ENCODE results near the gene TPP1.

The TPP1 gene

DNA sequence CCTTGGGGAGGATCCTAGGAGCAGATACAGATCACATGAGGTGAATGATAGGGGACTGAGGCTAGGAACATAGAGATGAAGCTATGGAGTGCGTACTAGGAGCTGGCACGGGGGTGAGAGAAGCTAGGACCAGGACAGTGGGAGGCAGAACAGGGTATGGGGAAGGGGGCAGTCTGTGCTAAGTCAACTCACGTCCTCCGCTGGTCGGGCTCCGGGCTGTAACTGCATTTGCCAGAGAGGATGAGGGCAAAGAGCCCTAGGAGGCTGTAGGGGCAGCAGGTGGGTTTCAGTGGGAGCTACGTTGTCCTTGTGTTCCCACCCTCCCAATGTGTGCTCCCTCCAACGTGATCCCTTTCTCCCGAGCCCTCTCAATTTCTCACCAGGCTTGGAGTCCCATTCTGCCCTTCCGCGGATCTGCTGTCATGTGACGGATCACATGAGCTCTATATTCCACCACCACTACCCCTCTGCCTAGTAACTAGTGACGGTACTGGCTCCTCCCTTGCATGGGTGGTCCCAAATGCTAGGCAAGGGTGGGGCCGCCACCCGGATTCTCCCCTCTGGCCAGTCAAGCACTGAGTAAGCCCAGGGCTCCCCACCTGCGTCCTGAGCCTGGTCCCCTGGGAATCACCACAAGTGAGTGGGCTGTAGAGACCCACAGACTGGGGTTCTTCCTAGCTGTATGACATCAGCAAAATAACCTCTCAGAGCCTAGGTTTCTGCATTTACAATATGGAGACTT is at the start of gene TPP1:
Gene TPP1, minus strand, starts transcription at position 419 of the 742 bp plus-strand sequence. Its CDS starts 22 bp downstream, at position 397.
- Histone ChIP-seq H3K9me3 (replicated peaks; ENCODE audit: insufficient read depth, low read length) (no peaks in the 10 kb centered on the region), H3K9ac (ENCODE audit: low read length) (peak within 1 kb of the TSS; percentile 74), H3K36me3 (replicated peaks; ENCODE audit: insufficient read depth, low read length) (no peaks in the 10 kb centered on the region), H3K79me2 (ENCODE audit: low read length) (peaks cover 14% of the 10 kb centered on the region), H3K4me1 (ENCODE audit: low read length) (peaks cover 19% of the 10 kb centered on the region; the same call in 1 of the 2 replicates), H3K4me2 (ENCODE audit: low read depth, low read length) (peak within 1 kb of the TSS; percentile 98), H3K9me2 (replicated peaks; ENCODE audit: insufficient read depth, low read length) (no peaks in the 10 kb centered on the region), H3F3A (ENCODE audit: insufficient read depth, low read length) (no peaks in the 10 kb centered on the region), H4K20me1 (ENCODE audit: insufficient read depth, low read length) (no peaks in the 10 kb centered on the region), H3K27ac (ENCODE audit: low read length) (no peak within 1 kb of the TSS), H3K27me3 (replicated peaks; ENCODE audit: insufficient read depth, low read length) (no peaks in the 10 kb centered on the region), H3K4me3 (ENCODE audit: low read length) (peak within 1 kb of the TSS; percentile 77), H2AFZ (ENCODE audit: low read length) (peak within 1 kb of the TSS; percentile 78)
- TF ChIP-seq EZH2 (optimal IDR thresholded peaks at IDR 0.05; ENCODE audit: low read depth, low read length) (no peak), EZH2phosphoT487 (IDR thresholded peaks at IDR 0.05; ENCODE audit: low read length) (no peak)
- TF ChIP-seq, protein P1, sequence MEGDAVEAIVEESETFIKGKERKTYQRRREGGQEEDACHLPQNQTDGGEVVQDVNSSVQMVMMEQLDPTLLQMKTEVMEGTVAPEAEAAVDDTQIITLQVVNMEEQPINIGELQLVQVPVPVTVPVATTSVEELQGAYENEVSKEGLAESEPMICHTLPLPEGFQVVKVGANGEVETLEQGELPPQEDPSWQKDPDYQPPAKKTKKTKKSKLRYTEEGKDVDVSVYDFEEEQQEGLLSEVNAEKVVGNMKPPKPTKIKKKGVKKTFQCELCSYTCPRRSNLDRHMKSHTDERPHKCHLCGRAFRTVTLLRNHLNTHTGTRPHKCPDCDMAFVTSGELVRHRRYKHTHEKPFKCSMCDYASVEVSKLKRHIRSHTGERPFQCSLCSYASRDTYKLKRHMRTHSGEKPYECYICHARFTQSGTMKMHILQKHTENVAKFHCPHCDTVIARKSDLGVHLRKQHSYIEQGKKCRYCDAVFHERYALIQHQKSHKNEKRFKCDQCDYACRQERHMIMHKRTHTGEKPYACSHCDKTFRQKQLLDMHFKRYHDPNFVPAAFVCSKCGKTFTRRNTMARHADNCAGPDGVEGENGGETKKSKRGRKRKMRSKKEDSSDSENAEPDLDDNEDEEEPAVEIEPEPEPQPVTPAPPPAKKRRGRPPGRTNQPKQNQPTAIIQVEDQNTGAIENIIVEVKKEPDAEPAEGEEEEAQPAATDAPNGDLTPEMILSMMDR (IDR thresholded peaks at IDR 0.05; ENCODE audit: low read length) = no peak
- peak; percentile 89 for DNase-seq

DNA sequence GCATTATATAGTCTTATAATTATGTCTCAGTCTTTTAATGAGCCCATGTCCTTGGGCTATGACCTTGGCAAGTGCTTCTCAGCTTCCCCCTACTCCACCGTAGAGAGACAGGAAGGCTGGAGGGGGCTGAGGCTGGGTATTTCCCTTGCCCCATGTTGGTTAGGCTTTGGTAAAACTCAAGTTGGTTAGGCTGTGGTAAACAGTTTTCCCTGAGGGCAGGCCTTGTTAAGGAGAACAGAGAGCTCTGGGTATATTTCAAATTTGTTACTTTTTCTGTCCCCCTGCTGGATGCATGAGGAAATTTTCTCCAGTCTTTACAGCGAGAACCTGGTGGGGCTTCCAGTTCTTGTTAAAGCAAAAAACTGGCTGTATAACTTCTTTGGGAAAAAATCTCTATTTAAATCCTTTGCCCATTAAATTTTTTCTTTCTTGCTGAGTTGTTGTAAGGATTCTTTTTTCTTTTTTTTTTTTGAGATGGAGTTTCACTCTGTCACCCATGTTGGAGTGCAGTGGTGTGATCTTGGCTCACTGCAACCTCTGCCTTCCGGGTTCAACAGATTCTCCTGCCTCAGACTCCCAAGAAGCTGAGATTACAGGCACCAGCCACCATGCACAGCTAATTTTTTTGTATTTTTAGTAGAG is 48.6 kb upstream of the TPP1 start:
- Histone ChIP-seq H3K27ac (ENCODE audit: low read length) (no peak overlapping the region), H4K20me1 (ENCODE audit: insufficient read depth, low read length) (no peaks in the 10 kb centered on the region), H3K4me1 (ENCODE audit: low read length) (no peaks in the 10 kb centered on the region), H3K9ac (ENCODE audit: low read length) (no peak overlapping the region), H3K4me3 (ENCODE audit: low read length) (no peak overlapping the region), H3F3A (ENCODE audit: insufficient read depth, low read length) (no peaks in the 10 kb centered on the region), H3K9me2 (replicated peaks; ENCODE audit: insufficient read depth, low read length) (no peaks in the 10 kb centered on the region), H3K27me3 (replicated peaks; ENCODE audit: insufficient read depth, low read length) (0 out of 2 replicates have a peak, but pooled peaks cover 4% of the 10 kb centered on the region), H3K36me3 (replicated peaks; ENCODE audit: insufficient read depth, low read length) (no peaks in the 10 kb centered on the region), H3K4me2 (ENCODE audit: low read depth, low read length) (no peak overlapping the region), H3K79me2 (ENCODE audit: low read length) (no peaks in the 10 kb centered on the region), H2AFZ (ENCODE audit: low read length) (no peak overlapping the region), H3K9me3 (replicated peaks; ENCODE audit: insufficient read depth, low read length) (no peaks in the 10 kb centered on the region)
- TF ChIP-seq EZH2phosphoT487 (IDR thresholded peaks at IDR 0.05; ENCODE audit: low read length) = no peak
- TF ChIP-seq, protein P1 (IDR thresholded peaks at IDR 0.05; ENCODE audit: low read length) = peak; percentile 49
- DNase-seq = peak; percentile 47

DNA sequence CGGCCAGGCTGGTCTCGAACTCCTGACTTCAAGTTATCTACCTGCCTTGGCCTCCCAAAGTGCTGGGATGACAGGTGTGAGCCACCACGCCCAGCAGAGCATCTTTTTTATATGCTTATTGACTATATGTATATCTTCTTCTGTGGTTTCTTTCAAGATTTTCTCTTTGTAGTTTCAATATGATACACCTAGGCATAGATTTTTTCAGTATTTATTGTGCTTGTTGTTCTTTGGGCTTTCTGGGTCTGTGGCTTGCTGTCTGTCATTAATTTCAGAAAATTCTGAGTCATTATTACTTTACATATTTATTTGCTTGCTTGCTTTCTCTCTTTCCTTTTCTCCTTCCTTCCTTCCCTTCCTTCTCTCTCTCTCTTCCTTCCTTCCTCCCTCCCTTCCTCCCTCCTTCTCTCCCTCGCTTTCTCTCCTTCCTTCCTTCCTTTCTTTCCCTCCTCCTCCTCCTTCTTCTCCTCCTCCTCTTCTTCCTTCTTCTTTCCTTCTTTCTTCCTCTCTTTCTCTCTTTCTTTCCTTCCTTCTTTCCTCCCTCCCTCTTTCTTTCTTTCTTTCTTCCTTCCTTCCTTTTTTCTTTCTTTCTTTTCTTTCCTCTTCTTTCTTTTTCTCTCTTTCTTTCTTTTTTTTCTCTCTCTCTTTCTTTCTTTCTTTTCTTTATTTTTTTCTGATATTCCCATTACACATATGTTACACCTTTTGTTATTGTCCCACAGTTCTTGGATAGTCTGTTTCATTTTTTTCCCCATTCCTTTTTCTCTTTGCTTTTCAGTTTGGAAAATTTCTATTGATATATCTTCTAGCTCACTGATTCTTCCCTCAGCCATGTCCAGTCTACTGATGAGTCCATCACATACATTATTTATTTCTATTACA is 47.3 kb upstream of the TPP1 start:
- Histone ChIP-seq H4K20me1 (ENCODE audit: insufficient read depth, low read length) (no peaks in the 10 kb centered on the region), H3K9ac (ENCODE audit: low read length) (no peak overlapping the region), H2AFZ (ENCODE audit: low read length) (no peak overlapping the region), H3K36me3 (replicated peaks; ENCODE audit: insufficient read depth, low read length) (no peaks in the 10 kb centered on the region), H3K9me3 (replicated peaks; ENCODE audit: insufficient read depth, low read length) (no peaks in the 10 kb centered on the region), H3K4me1 (ENCODE audit: low read length) (no peaks in the 10 kb centered on the region), H3K4me3 (ENCODE audit: low read length) (no peak overlapping the region), H3F3A (ENCODE audit: insufficient read depth, low read length) (no peaks in the 10 kb centered on the region), H3K27me3 (replicated peaks; ENCODE audit: insufficient read depth, low read length) (0 out of 2 replicates have a peak, but pooled peaks cover 4% of the 10 kb centered on the region), H3K27ac (ENCODE audit: low read length) (no peak overlapping the region), H3K79me2 (ENCODE audit: low read length) (no peaks in the 10 kb centered on the region), H3K4me2 (ENCODE audit: low read depth, low read length) (no peak overlapping the region), H3K9me2 (replicated peaks; ENCODE audit: insufficient read depth, low read length) (no peaks in the 10 kb centered on the region)
- TF ChIP-seq, protein P1 (IDR thresholded peaks at IDR 0.05; ENCODE audit: low read length) = no peak
- TF ChIP-seq EZH2phosphoT487 (IDR thresholded peaks at IDR 0.05; ENCODE audit: low read length) (no peak), EZH2 (optimal IDR thresholded peaks at IDR 0.05; ENCODE audit: low read depth, low read length) (no peak)
- DNase-seq = no peak
